GM19025 (cell line): ENCODE measurements around the gene BANF2.
"Not testable (repeated sequence)": the region's sequence is repeated elsewhere in the genome, so short reads cannot be mapped to it uniquely, and the experiment has no call there.

Source experiments
- ATAC-seq: cut with Tn5 transposase; IDR thresholded peaks from one replicate; pipeline ENCODE4 v1.9.1; 2021; ENCODE audit warnings: mild to moderate bottlenecking, low read depth, moderate library complexity; ENCODE audit not compliant: unreplicated experiment

BANF2 gene

GRCh38 chr20:17699931-17700351, at the start of gene BANF2:
BANF2 (plus strand) TSS chr20:17699966; CDS start chr20:17725026, 25,060 bp downstream.
- no peak for ATAC-seq

GRCh38 chr20:17650301-17651128, 49.3 kb upstream of the BANF2 start:
- ATAC-seq = no peak

GRCh38 chr20:17651129-17651759, 48.5 kb upstream of the BANF2 start:
- ATAC-seq = no peak

- ATAC-seq = no peak
Observed at GRCh38 chr20:17651760-17652388, 47.9 kb upstream of the BANF2 start.

DNA sequence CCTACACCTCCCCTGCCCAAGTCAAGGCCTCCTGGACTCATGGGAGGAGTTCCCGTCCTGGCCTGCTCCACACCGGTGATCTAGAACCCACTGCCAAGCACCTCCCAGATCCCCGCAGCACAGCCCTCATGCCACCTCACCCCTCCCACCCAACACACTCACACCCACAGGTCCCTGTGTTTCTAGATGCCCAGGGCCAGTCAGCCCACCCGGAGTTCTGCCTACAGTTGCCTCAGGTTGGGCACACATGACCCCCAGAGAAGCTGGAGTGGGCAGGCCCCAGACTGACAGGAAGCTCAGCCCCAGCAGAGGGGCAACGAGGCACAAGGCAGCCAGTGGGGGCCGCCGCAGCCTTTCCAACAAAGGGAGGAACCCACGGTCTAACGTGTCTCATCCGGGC, 47.4 kb upstream of the BANF2 start:
- no peak for ATAC-seq

- no peak for ATAC-seq
Observed at GRCh38 chr20:17653835-17654648, 45.7 kb upstream of the BANF2 start.

GRCh38 chr20:17654649-17655285, 45.0 kb upstream of the BANF2 start:
- ATAC-seq = no peak

DNA sequence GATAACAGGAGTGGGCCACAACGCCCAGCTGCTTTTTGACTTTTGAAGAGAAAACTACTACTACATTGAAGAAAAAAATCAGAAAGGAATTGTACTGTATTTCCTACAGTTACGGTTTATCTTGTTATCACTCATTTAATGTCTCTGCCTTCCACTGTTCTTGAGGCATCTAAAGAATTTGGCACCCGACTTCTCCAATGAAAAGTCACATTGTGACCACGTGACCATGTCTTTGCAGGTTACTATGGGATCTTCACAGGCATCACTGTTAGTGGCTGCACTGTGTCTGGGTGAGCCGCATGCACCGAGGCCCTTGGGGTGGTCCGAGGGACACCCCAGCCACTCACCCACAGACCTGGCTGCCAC, 44.5 kb upstream of the BANF2 start:
- no peak for ATAC-seq

- no peak for ATAC-seq
Observed at GRCh38 chr20:17655865-17656479, 43.8 kb upstream of the BANF2 start.

DNA sequence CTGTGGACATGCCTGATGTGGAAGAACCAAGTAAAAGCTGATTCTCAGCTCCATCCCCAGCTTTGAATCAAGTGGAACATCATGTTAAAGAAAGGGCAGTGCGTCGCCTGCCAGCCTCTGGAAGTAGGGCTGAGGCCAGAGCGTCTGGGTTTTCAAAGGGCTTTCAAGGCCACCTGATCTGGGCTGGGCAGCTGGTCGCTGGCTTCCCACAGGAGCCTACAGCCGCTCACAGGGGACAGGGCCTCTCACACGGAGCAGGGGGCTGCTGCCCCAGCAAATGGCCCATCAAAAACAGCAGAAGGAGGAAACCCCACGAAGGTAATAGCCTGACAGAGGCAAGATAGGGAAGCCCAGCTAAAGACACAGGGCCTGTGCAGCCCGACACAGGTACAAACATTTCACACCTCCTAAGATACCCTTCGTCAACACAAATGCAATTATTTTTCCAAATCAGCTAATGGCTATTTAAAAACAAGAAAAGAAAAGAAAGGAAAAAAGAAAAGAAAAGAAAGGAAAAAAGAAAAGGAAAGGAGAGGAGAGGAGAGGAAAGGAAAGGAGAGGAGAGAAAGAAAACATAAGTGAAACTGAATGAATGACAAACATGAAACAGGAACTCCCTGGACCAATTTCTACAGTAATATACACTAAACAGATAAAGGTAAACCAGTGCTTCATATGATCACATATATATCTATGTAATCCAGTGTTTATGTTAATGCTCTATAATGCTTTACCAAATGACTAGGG, 42.5 kb upstream of the BANF2 start:
- ATAC-seq = no peak

GRCh38 chr20:17657898-17658647, 41.7 kb upstream of the BANF2 start:
- ATAC-seq = no peak

DNA sequence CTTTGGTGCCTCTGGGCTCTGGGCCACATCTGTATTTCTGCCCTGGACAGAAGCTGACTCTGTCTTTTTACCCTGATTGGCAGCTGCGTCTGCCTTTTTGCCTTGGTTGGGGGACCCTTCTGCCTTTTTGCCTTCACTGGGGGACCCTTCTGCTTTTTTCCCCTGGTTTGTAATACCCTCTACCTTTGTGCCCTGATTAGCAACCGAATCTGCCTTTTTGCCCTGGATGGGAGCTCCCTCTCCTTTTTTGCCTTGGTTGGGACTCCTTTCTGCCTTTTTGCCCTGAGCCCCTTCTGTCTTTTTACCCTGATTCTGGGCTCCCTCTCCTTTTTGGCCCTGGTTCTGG, 41.1 kb upstream of the BANF2 start:
- no peak for ATAC-seq

DNA sequence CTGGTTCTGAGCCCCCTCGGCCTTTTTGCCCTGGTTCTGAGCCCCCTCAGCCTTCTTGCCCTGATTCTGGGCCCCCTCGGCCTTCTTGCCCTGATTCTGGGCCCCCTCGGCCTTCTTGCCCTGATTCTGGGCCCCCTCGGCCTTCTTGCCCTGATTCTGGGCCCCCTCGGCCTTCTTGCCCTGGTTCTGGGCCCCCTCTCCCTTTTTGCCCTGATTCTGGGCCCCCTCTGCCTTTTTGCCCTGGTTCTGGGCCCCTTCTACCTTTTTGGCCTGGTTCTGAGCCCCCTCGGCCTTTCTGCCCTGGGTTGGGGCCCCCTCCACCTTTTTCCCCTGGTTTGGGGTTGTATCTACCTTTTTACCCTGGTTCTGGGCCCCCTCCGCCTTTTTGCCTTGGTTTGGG, 40.4 kb upstream of the BANF2 start:
- not testable (repeated sequence) for ATAC-seq

DNA sequence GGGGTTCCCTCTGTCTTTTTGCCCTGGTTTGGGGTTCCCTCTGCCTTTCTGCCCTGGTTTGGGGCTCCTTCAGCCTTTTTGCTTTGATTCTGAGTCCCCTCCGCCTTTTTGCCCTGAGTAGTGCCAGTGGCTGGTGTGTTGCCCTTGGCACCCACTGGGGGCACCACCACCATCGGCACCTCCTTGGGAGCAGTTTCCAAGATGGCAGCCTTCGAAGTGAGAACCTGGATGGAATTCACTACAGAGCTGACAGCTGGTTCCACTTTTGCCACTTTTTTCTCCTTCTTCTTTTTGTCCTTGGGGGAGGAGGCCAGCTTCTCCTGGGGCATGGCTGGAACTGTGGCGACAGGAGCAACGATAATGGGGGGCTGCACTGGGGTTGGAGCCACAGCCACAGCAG, 40.0 kb upstream of the BANF2 start:
- ATAC-seq = no peak

DNA sequence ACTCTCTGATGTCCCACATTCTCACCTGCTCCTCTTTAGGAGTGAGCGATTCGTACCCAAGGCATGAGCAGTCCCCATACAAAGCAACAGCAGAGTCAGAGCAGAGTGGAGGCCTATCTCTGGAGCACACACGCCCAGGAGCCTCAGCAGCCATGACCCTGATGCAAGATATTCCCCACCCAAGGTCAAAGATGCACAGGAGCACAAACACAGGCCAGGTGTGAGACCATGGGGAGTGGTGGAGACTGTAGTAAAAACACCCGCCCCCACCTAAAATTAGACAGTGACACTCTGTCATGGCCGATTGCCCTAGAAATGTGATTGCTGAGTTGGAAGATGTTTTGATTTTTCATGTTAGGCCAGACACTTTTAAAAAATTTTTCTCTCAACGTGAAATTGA, 39.1 kb upstream of the BANF2 start:
- no peak for ATAC-seq

- no peak for ATAC-seq
Observed at GRCh38 chr20:17661121-17661744, 38.5 kb upstream of the BANF2 start.

GRCh38 chr20:17662333-17663039, 37.3 kb upstream of the BANF2 start:
- no peak for ATAC-seq

DNA sequence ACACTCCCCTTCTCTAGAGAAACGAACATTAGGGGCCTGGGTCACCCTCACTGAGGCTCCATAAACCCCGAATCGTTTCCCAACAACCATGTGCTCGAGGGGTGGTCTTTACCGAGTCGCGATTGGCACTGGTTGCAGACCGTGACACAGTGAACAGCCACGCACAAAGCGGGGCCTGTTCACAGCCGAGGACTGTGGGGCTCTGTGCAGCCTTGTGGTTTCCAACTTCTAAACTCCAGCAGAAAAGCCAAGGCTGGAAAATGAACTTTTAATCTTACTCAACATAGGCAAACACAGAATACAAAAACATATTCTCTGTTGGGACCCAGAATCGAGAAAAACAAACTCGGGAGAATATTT, 36.7 kb upstream of the BANF2 start:
- no peak for ATAC-seq
